KOPT-K1 (cell line): ENCODE measurements around the gene SLC22A24.
"Not testable (repeated sequence)": the region's sequence is repeated elsewhere in the genome, so short reads cannot be mapped to it uniquely, and the experiment has no call there.

ENCODE experiments used
- H3K27ac ChIP-seq: fragments of 200-600 bp; sonication (generic); 2 replicates; pipeline ENCODE4 v1.5.1; 2016; ENCODE audit warnings: antibody characterized with exemption, mild to moderate bottlenecking, low read depth, low read length; ENCODE audit not compliant: poor library complexity, severe bottlenecking
- H3K36me3 ChIP-seq: fragments of 200-600 bp; sonication (generic); 2 replicates; pipeline ENCODE4 v1.5.1; 2017; ENCODE audit warnings: antibody characterized with exemption, mild to moderate bottlenecking, low read length, moderate library complexity; ENCODE audit not compliant: insufficient read depth
- H3K9me3 ChIP-seq: fragments of 200-600 bp; sonication (generic); 2 replicates; pipeline ENCODE4 v1.5.1; 2017; ENCODE audit warnings: antibody characterized with exemption, low read length, mild to moderate bottlenecking; ENCODE audit not compliant: insufficient read depth, poor library complexity, severe bottlenecking

Gene SLC22A24, protein sequence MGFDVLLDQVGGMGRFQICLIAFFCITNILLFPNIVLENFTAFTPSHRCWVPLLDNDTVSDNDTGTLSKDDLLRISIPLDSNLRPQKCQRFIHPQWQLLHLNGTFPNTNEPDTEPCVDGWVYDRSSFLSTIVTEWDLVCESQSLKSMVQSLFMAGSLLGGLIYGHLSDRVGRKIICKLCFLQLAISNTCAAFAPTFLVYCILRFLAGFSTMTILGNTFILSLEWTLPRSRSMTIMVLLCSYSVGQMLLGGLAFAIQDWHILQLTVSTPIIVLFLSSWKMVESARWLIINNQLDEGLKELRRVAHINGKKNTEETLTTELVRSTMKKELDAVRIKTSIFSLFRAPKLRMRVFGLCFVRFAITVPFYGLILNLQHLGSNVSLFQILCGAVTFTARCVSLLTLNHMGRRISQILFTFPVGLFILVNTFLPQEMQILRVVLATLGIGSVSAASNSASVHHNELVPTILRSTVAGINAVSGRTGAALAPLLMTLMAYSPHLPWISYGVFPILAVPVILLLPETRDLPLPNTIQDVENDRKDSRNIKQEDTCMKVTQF

DNA sequence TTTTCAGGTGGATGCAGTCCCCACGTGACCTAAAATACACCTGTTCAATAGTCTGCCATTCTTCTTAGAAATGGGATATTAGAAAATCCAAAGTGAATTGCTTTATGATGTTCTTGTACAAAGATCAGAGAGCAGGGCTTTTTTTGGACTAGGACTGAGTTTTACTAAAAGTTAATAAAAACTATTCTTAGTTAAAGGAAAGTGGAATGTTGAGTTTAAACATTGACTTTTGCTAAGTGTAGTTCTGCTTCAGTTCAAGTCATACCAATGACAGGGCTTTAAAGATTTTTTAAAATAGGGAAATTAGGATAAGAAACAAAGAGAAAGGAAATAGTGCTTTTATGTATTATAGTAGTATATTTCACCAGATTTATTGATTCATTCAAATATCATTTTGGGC is at the start of gene SLC22A24:
SLC22A24 (minus strand) TSS at position 101 of the 400 bp plus-strand sequence. CDS start 442 bp downstream, outside the sequence.
- no peak within 1 kb of the TSS for H3K27ac ChIP-seq
- H3K9me3 ChIP-seq, result no peaks in the 10 kb centered on the region
- no peaks in the 10 kb centered on the region for H3K36me3 ChIP-seq

DNA sequence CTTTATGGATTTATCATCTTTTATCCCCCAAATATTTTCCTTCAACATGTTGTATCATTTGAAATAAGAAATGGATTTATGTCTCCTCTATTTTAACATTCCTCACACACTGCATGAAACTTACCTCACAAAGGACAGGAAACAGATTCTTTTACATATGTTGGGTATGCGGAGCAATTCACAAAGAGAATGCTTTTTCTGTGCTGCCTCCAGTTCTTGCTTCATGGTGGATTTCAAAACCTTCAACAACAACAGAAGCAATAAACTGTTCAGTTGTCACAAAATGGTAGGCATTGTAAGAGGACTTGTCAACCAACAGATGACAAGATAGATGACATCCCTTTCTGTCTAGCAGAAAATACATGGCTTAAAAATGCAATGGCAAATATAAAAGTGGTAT is 36.5 kb upstream of the SLC22A24 start:
- Histone ChIP-seq H3K27ac (no peak overlapping the region), H3K9me3 (no peaks in the 10 kb centered on the region), H3K36me3 (no peaks in the 10 kb centered on the region)

DNA sequence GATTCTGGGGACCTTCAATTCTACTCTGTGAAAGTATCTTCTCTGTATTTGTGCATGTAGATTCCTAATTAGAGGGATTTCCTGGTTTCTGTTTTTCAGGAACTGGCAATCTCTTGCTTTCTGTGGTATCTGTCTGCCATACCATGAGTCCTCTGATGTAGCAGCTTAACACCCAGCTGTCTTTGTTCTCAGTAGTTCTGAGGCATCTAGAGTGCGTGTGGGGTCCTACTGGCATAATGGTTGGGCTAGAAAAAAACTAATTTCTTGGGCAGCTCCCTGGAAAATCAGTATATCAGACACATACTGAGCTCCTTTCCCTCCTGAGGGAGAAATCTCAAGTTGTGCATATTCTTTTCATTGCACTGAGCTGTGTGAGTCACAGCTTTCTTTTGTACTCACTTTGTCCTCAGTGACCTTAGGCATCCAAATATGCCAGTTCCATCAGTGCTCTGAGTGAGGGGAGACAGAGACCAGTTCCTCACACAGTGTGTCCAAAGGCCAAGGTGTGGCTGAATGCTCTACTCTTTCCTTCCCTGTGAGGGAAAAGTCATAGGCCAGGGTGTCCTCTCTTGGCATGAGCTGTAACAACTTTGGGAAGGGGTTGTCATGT is 35.5 kb upstream of the SLC22A24 start:
- H3K27ac ChIP-seq, result no peak overlapping the region
- H3K36me3 ChIP-seq, result no peaks in the 10 kb centered on the region

DNA sequence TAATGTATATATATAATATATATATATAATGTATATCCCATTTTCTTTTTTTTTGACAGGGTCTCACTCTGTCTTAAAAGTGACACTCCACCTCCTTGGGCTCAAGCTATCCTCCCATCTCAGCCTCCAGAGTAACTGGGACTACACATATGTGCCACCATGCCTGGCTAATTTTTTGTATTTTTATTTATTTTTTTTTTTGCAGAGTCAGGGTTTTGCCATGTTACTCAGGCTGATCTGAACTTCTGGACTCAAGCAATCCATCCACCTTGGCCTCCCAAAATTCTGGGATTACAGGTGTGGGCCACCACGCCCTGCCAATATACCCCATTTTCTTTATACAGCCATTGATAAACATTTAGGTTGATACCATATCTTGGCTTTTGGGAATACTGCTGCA is 33.9 kb upstream of the SLC22A24 start:
- Histone ChIP-seq H3K36me3 (no peaks in the 10 kb centered on the region), H3K27ac (no peak overlapping the region), H3K9me3 (no peaks in the 10 kb centered on the region)

More for the DNA sequence above, 35.5 kb upstream of the SLC22A24 start:
- no peaks in the 10 kb centered on the region for H3K9me3 ChIP-seq

DNA sequence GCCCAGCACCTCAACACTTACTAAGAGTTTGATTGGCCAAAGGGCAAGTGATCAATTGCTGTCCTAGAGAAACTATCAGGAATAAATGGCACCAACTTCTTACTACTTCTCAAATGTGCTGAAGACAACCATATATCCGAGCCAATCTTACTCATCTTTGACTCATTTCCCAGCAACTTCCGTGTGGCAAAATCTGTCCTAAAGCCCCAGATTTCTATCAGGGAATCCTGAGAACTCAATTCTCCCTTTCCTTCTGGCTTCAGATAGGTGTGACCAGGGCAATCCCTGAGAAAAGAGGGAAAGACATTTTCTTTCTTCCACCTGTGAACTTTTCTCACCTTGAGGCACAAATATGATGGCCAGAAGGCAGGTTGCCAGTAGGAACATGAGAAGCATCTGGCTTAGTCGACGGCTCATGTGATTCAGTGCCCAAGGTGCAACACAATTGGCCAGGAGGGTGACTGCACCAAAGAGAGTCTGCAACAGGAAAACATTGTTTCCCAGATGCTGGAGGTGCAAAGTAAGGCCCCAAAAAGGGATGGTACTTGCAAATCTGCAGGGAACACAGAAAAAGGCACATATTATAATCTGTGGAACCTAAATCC is 21.8 kb upstream of the SLC22A24 start:
- Histone ChIP-seq H3K27ac (no peak overlapping the region), H3K36me3 (no peaks in the 10 kb centered on the region), H3K9me3 (no peaks in the 10 kb centered on the region)

DNA sequence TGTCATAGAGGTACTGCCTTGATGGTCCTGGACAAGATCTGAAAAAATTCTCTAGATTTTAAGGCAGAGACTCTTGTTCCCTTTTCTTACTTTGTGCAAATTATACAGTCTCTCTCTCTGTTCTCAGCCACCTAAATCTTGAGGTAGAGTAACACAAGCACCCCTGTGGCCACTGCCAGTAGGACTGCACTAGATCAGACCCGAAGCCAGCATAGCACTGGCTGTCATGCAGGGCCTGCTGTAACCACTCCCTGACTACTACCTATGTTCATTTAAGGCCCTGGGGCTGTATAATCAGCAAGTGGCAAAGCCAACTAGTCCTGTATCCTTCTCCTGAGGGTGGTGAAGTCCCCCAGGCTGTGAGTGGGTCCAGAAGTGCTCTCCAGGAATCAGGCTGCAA is 11.8 kb upstream of the SLC22A24 start:
- Histone ChIP-seq H3K27ac (no peak overlapping the region), H3K9me3 (peaks cover 9% of the 10 kb centered on the region), H3K36me3 (no peaks in the 10 kb centered on the region)

DNA sequence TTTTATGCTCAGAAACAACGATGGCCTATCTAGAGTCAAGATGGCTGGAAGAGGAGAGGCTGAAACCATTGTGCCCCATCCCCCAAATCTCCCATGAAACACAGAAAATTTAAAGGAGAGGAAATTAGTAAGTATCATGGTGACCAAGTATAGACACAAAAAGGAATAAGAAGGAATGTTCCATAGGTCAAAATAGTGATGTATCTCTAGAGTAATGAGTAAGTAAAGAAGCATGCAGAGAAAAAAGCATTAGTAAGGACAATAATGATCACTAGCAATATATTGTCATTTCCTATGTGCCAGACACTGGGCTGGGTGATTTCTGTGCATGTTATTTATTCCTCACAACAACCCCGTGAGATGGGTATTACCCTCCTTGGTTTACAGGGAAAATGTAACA is 2.6 kb upstream of the SLC22A24 start:
- Histone ChIP-seq H3K36me3 (no peaks in the 10 kb centered on the region), H3K27ac (no peak overlapping the region), H3K9me3 (no peaks in the 10 kb centered on the region)

DNA sequence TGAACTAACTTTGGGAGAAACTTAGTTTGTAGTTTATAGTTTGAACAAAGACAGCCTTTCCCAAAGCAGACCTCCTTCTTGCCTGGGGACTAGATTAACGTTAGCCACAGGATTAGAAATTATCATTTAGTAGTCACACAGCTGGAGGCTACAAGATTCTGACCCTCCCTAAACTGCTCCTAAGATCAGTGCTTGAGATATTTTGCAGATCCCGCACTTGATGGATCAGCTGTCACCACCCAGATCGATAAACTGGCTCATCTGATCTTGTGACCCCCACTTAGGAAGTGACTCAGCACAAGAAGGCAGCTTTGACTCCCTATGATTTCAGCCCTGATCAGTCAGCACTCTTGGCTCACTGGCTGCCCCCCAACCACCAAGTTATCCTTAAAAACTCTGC is 1.6 kb downstream of the SLC22A24 start:
- Histone ChIP-seq H3K36me3 (no peaks in the 10 kb centered on the region), H3K9me3 (no peaks in the 10 kb centered on the region), H3K27ac (no peak overlapping the region)

DNA sequence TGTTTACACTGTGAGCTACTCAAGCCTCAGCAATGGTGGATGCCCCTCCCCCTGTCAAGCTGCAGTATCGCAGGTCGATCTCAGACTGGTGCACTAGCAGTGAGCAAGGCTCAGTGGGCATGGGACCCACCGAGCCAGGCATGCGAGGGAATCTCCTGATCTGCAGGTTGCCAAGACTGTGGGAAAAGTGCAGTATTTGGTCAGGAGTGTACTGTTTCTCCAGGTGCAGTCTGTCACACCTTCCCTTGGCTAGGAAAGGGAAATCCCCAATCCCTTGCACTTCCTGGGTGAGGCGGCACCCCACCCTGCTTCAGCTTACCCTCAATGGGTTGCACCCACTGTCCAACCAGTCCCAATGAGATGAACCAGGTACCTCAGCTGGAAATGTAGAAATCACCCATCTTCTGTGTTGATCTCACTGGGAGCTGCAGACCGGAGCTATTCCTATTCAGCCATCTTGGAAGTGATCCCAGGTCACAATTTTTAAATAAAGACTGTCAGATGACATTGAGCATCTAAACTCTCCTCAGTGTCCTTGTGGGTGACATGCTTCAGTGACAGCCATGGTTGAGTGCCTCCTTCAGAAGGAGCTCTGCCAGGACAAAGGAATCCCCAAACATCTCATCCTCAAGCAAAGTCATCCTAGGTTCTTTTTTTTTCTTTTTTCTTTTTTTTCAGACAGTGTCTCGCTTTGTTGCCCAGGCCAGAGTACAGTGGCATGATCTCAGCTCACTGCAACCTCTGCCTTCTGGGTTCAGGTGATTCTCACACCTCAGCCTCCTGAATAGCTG is 10.8 kb downstream of the SLC22A24 start:
- Histone ChIP-seq H3K9me3 (peaks cover 5% of the 10 kb centered on the region), H3K36me3 (no peaks in the 10 kb centered on the region), H3K27ac (no peak overlapping the region)

DNA sequence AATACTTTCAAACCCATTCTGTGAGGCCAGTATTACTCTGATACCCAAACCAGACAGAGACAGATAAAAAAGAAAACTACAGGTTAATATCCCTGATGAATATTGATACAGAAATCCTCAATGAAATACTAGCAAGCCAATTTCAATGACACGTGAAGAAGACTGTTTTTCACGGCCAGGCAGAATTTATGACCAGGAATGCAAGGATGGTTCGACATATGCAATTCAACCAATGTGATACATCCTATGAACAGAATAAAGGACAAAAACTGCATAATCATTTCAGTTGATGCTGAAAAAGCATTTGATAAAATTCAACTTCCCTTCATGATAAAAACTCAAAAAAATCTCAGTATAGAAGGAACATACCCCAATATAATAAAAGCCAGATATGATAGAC is 44.5 kb downstream of the SLC22A24 start:
- Histone ChIP-seq H3K36me3 (no peaks in the 10 kb centered on the region), H3K27ac (no peak overlapping the region)

DNA sequence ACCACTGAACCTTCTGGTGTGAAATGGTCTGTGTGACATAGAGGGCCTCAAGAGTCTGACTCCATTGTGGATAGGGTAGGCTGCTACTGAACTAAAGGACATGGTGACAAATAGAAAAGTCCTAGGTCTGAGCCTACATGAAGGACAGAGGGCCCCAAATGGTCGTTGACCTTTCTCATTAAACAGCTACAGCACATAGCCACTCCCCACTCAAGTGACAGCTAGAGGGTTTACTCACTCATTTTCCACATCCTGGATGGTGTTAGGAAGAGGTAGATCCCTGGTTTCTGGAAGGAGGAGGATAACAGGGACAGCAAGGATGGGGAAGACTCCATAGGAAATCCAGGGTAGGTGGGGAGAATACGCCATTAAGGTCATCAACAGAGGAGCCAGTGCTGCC is 63.3 kb downstream of the SLC22A24 start:
- Histone ChIP-seq H3K27ac (no peak overlapping the region), H3K36me3 (no peaks in the 10 kb centered on the region), H3K9me3 (no peaks in the 10 kb centered on the region)

More for the DNA sequence above, 44.5 kb downstream of the SLC22A24 start:
- peaks cover 26% of the 10 kb centered on the region for H3K9me3 ChIP-seq

DNA sequence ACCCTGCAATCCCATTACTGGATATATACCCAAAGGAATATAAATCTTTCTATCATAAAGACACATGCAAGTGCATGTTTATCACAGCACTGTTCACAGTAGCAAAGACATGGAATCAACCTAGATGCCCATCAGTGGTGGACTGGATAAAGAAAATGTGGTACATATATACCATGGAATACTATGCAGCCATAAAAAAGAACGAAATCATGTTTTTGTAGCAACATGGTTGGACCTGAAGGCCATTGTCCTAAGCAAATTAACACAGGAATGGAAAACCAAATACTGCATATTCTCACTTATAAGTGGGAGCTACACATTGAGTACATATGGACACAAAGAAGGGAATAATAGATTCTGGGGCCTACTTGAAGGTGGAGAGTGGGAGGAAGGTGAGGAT is 97.8 kb downstream of the SLC22A24 start:
- not testable (repeated sequence) for H3K36me3 ChIP-seq, H3K27ac ChIP-seq, H3K9me3 ChIP-seq

DNA sequence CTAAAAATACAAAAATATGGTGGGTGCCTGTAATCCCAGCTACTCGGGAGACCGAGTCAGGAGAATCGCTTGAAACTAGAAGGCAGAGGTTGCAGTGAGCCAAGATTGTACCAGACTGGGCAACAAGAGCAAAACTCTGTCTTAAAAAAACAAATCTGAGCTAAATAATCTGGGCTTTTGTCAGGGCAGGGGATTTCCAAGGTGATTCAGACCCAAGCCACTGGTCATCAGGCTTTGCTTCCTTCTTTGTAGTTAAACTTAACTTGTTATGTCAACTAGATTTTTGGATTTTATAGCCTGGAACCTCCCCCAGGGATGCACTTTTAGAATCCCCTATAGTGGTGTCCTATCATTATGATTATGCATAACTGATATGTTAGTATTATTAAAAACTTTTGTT is 101.4 kb downstream of the SLC22A24 start:
- H3K9me3 ChIP-seq, result no peaks in the 10 kb centered on the region
- H3K27ac ChIP-seq, result no peak overlapping the region

DNA sequence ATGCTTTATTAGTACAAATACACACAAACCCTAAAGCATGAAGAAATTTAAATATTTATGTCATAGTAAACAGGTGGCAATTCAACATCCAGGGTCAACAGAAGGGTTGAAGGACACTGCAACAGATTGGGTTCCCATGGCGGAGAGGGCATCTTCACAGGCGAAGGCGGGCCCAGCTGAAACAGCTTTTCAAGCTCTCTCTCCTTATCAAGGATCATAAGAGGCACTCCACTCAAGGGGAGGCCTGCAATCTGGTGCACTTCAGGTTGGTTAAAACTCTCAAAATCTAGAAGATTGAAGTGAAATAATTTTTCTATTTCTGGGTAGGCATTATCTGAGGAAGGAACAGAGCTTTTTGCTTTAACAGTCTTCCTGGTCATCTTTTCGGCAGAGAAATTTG is 111.6 kb downstream of the SLC22A24 start:
- Histone ChIP-seq H3K27ac (no peak overlapping the region), H3K36me3 (no peaks in the 10 kb centered on the region), H3K9me3 (no peaks in the 10 kb centered on the region)

More for the DNA sequence above, 101.4 kb downstream of the SLC22A24 start:
- H3K36me3 ChIP-seq, result no peaks in the 10 kb centered on the region
